GM11168 (cell line): ENCODE results near the gene RALBP1.

ENCODE experiments used
- in situ Hi-C: fragments of 300-500 bp; cut with MboI; formaldehyde crosslinking; loops from one replicate; pipeline ENCODE4 v1.12.0; 2022; ENCODE audit warnings: low sequenced_read_pairs; ENCODE audit not compliant: unreplicated experiment

The RALBP1 gene

DNA sequence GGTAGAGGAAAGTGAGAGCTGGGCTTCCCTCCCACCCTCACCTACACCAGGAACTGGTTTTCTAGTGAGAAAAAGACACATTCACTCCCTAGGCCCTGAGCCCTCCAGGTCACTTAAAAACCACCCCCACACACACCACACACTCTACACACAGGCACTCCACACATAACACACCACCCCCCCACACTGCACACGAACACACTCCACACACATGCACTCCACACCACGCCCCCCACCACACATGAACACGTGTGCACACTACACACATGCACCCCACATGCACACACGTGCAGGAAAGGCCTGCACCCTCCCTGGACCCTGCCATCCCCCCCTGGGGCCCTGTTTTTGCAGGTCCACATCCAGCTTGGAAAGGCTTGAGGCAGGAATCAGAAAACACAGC lies 67.6 kb downstream of the RALBP1 start:
- in situ Hi-C loops: no loop called here

DNA sequence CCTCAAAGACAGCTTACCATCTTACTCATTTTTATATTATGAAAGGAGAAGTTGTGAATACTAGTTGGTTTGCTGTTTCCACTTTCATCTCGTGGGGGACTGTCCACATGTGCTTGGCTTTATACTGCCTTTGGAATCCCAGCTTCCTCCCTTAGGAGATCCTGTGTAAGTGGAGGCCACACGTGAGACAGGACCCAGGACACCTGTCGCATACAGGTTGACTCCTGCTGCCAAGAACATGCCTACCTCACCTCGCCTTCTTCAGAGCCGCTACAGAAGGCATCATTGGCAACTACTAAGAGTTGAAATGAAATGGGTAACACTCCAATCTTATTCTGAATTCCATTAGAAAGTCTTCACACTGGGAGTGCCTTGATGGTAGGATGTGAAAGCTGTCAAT lies 69.7 kb downstream of the RALBP1 start:
- in situ Hi-C loops: no loop called here

DNA sequence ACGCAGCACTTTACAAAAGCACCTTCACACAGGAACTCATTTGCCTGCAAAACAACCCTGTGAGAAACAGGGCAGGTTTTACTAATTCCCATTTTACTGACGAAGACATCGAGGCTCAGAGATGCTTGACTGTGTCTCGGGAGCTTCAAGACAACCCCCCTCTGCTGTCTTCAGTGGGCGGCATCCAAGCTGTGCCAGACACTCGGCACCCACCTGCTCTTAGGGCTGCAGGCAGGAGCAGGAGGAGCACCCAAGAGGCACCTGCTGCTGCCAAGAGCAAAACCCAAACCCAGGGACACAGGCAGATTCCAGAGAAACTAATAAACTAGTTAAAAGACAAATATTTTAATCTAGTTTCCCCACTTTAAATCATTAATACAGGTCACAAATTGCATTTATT lies 71.2 kb downstream of the RALBP1 start:
- in situ Hi-C loops: no loop called here

DNA sequence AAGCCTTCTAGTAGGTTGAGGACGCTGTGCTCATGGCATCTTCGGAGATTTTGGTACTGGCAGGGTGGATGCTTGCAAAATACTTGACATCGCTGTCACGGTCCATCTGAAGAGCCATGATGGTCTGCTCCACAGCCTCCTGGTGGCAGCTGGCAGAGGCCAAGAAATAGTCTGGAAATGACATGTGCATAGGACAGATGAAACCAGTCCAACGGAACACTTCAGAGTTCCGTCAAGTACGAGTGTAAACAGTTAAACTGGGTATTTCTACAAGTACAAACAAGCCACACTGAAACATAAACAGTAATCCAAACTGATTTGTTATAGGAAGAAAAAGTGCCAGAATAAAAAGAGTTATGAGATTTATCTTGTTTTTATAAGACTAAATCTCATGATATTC lies 72.5 kb downstream of the RALBP1 start:
- in situ Hi-C loops: no loop called here

DNA sequence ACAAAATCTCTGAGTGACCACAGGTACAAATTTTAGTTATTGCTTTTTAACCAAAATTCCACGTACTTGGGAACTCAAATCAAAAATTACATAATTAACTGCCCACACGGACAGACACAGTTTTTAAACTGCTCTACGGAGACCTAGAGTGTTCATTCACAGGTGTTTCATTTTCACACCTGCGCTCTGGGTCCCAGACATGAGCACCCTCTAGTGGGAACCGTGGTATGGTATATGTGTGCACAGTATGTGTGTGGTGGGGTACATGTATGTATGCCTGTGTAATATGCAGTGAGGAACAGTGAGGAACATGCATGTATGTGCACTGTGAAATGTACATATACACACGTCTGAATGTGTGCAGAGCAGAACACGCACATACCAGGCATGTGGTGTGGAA lies 74.1 kb downstream of the RALBP1 start:
- in situ Hi-C loops: no loop called here

DNA sequence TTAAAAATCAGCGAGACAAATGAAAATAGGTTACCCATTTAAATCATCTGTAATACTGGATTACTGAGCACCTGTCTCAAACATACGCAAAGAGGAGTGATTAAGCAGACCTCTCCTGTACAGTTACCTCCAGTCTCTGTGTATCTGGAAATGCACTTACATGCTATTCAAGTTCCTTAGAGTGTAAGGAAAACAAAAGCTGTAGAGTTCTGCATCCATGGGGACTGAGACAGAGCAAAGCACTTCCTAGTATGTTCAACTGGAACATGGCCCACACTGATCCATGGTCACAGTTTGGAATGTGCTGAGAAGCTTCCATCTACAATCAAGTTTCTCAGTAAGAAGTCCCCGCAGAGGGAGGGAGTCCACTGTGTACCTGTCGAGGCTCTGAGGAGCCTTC lies 75.1 kb downstream of the RALBP1 start:
- in situ Hi-C loops: no loop called here

DNA sequence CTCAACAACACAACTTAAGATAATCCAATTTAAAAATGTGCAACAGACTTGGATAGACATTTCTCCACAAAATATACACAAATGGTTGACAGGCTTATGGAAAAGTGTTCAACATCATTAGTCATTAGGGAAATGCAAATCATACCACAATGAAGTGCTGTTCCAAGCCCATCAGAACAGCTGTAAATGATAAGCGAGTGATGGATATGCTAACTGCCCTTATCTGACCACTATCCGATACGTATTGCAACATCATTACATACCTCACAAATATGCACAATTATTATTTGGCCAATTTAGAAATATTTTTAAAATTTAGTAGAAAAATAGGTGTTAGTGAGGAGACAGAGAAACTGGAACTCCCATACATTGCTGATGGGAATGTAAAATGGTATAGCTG lies 76.9 kb downstream of the RALBP1 start:
- in situ Hi-C loops: no loop called here

DNA sequence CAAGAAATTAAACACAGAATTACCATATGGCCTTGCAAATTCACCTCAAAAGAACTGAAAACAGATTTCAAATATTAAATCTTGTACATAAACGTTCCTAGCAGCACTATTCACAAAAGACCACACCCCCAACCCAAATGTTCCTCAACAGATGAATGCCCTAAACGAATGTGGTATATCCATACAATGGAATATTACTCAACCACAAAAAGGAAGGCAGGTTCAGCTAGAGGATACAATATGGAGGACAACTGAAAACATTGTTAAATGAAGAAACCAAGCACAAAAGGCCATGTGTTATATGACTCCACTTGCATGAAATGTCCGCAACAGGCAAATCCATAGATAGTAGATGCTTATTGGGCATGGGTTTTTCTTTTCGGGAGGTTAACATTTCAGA lies 77.3 kb downstream of the RALBP1 start:
- in situ Hi-C loops: no loop called here

DNA sequence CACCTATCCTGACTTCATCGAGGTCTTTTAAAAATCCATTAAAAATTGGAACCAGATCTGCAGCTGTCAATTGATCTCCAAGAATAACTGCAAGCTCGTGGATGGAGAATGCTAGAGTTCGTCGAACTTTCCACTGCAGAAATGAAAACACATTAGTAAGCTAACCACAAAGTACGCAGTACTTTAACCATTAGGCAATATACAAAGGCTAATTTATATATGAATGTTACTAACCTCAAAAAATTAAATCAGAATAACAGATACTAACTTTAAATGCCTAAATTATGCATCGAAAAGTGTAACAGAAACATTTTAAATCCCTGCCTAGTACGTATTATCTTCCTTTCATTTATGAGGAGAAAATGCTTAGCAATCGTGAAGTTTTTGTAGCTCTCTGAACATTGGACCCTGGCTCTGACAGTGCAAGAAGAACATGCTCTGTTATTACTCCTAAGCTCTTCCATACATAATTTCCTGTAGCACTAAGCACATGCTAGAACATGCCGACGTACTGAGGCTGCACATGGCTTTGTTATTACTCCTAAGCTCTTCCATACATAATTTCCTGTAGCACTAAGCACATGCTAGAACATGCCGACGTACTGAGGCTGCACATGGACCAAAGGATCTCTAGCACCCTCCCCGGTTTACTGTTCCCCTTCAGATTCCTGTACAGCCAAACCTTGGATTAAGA lies 82.1 kb downstream of the RALBP1 start:
- in situ Hi-C loops: no loop called here

DNA sequence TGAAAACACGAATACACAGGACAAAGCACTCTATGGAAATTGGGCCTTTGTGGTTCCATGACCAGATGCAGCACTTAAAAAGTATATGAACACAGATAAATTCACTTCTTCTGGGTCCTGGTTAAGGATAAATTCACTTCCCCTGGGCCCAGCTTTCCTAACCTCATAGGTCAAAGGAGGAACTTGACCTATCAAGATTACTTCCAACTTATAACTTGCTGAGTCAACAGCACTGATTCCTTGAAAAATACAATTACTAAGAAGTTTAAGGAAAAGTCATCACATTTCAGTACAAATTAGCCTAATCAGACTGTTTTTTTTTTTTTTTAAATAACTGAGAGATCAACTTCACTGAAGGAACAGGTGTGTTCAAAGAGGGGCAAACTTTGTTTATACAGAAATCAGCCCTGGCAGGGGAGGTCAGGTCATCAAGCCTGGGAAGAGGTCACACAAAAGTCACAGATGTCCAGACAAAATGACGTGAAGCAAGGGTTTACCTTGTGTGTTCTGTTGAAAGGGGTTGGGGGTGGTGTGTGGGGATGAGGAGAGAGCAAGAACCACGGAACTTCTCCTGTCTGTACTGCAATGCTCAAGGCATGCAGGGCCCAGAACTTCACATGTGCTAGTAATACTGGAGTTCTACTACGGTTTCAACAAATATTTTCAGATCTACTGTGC lies 83.2 kb downstream of the RALBP1 start:
- in situ Hi-C loops: no loop called here

DNA sequence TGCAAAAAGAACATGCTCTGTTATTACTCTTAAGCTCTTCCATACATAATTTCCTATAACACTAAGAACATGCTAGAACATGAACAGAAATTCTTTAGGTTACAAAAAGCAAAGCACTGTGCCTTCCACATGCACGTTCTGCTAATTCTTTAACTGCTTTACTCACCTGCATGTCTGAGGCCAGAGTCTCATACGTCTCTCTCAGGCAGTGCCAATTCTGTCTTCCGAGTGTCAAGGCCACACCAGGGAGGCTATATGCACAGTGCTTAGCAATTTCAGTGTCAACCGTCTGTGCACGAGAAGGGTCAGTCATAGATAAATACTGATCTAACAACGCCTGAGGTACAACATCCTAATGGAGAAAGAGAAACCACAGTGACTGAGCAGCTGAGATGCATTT lies 83.9 kb downstream of the RALBP1 start:
- in situ Hi-C loops: no loop called here

DNA sequence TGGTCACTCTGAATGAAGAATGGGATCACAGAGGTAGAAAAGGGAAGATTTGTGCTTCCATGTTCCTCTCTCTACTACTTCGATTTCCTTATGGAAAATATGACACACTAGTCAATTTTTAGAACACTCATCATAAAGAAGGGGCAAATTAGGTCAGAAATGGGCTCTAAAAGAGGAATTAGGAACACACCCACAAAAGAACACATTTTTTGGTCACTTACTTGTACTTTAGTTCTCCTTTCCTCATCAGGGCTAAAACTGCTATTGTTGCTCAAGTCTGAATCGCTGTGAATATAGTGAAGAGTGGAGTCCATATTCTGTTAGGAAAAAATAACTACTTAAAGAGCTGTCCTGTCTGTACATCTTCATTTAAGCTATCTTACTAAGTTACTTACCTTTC lies 86.4 kb downstream of the RALBP1 start:
- in situ Hi-C loops: no loop called here

DNA sequence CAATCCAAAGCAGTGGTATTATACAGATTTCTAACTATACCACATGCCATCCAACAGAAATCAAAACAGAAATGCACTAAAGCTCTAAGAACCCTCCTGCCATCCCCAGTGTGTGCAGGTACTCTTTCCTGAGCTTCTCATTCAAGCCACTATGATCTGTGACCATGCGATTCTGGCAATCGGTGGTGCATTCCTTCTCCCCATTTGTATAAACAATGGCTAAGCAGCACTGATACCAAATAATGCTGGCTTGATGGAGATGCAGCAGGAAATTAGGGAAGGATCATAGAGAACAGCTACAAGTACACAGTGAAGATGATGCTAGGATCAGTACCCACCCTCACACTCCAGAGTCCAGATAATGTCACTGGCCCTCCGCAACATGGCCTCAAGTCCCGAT lies 87.3 kb downstream of the RALBP1 start:
- in situ Hi-C loops: no loop called here

DNA sequence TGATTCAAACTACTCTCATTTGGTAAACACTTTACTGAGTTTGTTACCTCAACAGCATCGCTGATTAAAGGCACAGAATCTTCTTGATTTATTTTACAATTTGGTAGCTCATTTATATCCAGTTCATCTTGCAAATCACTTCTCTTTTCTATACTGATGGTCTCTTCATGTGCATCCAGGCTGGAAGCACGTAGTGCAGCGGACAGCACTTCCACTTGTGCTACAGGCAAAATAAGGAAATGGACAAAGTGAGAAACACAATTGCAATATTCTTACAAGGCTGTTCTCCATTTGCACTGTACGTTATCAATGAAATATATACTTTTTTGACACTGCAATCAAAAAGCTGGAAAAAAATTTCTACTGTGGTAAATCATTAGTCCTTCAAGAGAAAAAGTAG lies 88.0 kb downstream of the RALBP1 start:
- in situ Hi-C loops: no loop called here

DNA sequence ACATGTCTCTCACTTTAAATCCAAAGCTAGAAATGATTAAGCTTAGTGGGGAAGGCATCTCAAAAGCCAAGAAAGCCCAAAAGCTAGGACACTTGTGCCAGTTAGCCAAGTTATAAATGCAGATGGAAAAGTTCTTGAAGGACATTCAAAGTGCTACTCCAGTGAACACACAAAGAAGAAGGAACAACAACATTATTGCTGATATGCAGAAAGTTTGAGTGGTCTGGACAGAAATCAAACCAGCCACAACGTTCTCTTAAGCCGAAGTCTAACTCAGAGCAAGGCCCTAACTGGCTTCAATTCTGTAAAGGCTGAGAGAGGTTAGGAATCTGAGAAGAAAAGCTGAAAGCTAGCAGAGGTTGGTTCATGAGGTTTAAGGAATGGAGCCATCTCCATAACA lies 90.1 kb downstream of the RALBP1 start:
- in situ Hi-C loops: no loop called here

DNA sequence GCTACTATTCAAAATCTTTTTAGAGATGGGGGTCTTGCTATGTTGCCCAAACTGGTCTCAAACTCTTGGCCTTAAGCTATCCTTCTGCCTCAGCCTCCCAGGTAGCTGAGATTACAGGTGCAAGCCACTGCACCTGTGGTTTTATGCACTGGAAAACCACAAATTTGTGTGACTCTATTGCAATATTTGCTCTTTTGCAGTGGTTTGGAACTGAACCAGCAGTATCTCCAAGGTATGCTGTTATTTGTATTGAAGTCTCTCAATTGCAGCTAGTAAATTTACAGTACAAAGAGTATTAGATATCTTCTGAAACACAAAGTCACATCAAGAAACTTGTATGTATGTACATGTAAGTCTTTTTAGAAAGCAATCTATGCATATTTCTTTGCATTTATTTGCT lies 92.9 kb downstream of the RALBP1 start:
- in situ Hi-C loops: no loop called here

DNA sequence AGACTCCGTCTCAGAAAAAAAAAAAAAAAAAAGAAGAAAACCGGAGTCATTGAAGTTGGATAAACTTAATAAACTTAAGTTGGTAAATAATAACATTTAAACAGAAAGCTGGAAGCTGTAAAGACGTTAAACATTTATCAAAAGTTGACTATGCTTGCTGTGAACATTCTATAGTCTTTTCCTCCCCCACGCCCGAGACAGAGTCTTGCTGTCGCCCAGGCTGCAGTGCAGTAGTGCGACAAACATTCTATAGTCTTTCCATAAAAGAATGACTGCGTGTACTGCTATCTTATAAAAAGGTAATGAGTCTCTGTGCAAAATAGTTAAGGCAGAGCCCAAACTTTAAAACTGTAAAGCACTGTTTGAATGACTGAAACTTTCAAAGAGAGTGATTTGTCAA lies 93.9 kb downstream of the RALBP1 start:
- in situ Hi-C loops: no loop called here

DNA sequence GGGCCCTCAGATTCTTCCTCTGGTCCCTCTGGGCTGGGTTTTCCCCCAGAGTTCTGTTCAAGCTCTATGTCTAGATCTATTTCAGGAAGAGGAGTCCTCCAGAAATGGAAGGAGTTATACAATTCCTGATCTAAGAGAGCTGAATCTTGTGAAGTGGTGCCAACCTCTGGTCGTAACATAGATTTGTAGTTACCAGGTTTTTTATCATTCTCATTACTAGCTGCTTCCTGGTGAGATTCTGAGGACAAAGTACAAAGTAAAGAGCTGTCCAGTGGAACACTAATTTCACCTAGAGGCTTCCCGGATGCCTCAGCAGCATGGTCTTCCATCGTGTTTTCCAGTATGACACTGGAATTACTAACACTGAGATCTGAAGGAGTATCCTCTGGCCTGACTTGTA lies 94.9 kb downstream of the RALBP1 start:
- in situ Hi-C loops: no loop called here

DNA sequence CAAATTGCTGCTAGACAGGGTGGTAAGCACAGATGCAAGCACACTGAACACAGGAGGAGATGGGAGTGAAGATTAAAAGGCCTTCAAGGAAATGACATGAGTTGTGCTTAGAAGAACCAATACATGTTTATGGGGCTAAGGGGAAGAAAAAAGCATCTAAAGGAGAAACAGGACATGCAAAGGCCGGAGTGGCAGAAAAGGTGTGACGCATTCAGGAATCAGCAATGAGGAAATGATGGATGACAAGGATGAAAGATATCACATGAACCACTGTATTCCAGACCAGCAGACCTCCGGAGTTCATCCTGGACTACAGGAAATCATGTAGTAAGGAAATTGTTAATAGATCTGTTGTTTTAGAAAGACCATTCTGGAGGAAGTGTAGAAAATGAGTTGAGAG lies 96.2 kb downstream of the RALBP1 start:
- in situ Hi-C loops: no loop called here

DNA sequence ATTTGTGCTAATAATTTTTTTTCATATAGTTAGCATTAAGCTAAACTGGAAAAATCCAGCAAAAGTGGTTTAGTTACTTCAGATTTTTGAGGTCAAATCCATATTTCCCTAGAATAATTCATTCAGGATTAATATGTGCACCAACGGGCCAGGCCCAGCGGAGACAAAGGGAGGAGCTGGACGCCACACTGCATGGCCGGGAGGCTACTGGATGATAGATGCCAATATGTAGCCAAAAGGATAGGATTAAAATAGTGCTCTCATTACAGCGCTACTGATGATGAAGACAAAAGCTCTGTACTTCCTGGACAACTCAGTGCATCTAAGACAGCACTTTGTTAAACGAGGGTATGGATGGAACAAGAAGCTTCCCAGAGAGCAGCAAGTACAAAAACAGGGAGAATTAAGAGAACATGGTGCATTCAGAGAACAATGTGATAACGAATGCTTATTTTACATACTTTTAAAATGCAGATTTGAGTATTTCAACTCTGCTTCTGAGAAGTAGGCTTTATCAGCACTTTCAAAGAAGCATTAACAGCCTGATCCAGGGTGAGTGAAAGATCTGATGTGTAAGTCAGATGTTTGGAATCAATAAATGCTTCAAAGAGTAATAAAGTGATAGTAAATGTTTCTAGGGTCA lies 99.3 kb downstream of the RALBP1 start:
- in situ Hi-C loops: no loop called here

DNA sequence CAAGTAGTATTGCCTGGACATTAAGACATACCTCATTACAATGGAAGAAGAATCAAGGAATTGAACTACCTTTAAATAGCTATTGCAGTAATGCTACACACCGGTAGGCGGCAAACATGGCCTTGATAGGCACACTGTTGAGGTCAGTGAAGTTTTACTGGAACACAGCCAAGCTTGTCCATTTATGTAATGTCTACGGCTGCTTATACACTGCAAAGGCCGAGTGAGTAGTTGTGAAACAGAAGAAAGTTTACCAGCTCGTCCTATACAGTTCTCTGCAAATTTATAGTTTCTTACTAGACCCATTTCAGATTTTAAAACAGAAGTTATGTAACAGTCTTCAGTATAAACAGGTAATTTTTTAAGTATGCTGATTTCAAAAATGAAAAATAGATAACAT lies 100.2 kb downstream of the RALBP1 start:
- in situ Hi-C loops: no loop called here

DNA sequence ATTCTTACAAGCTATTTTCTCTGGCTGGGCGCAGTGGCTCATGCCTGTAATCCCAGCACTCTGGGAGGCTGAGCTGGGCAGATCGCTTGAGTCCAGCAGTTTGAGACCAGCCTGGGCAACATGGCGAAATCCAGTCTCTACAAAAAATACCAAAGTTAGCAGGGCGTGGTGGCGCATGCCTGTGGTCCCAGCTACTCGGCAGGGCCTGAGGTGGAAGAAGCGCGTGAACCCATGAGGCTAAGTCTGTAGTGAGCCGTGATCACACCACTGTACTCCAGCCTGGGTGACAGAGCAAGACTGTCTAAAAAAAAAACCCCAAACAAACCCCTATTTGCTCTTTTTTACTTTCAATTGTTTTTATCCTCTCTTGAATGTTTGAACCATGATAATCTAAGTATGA lies 102.0 kb downstream of the RALBP1 start:
- in situ Hi-C loops: no loop called here
